IPS DF 6.9 (cell line): Measurements from ENCODE around the gene PNCK.

ENCODE experiments used
- DNase-seq: peaks from one replicate; pipeline ENCODE4 v3.0.0-alpha.2; 2013; ENCODE audit warnings: low read depth, low spot score
- H3K27ac ChIP-seq: one replicate; pipeline ENCODE4 v1.5.1; 2013; ENCODE audit warnings: low read length, control low read depth
- H3K27me3 ChIP-seq: 2 replicates; pipeline ENCODE4 v1.6.1; 2013; ENCODE audit warnings: mild to moderate bottlenecking, low read length; ENCODE audit not compliant: control insufficient read depth, insufficient read depth
- H3K36me3 ChIP-seq: 2 replicates; pipeline ENCODE4 v1.6.1; 2013; ENCODE audit warnings: low read length; ENCODE audit not compliant: control insufficient read depth, insufficient read depth
- H3K4me1 ChIP-seq: 2 replicates; pipeline ENCODE4 v1.6.1; 2013; ENCODE audit warnings: low read length; ENCODE audit not compliant: control insufficient read depth, insufficient read depth
- H3K4me3 ChIP-seq: 2 replicates; pipeline ENCODE4 v1.5.1; 2013; ENCODE audit warnings: mild to moderate bottlenecking, low read length
- H3K9me3 ChIP-seq: 2 replicates; pipeline ENCODE4 v1.6.1; 2013; ENCODE audit warnings: low read length, inconsistent platforms; ENCODE audit not compliant: control insufficient read depth, insufficient read depth
- WGBS: extraction: QIAGEN DNeasy Blood & Tissue Kit; methylation state at CpG from one replicate; pipeline ENCODE4 v1.1.7; 2013; ENCODE audit warnings: mixed read lengths, missing lambda C conversion rate; ENCODE audit not compliant: insufficient read length, insufficient coverage; 5-methylcytosine and 5-hydroxymethylcytosine counted together

PNCK gene

GRCh38 chrX:153670748-153671588, 2.6 kb downstream of the PNCK start:
- no peak for DNase-seq
- Histone ChIP-seq H3K27me3 (no peaks in the 10 kb centered on the region), H3K9me3 (no peaks in the 10 kb centered on the region), H3K4me3 (no peak overlapping the region), H3K36me3 (no peaks in the 10 kb centered on the region), H3K27ac (no peak overlapping the region), H3K4me1 (peaks cover 2% of the 10 kb centered on the region)
- no CpG with 5 or more reads among the region's 23 CpGs for WGBS

- DNase-seq: no peak
- Histone ChIP-seq H3K27ac (no peak overlapping the region), H3K9me3 (no peaks in the 10 kb centered on the region), H3K4me1 (peaks cover 2% of the 10 kb centered on the region), H3K27me3 (no peaks in the 10 kb centered on the region), H3K36me3 (no peaks in the 10 kb centered on the region), H3K4me3 (no peak overlapping the region)
- no CpG with 5 or more reads among the region's 23 CpGs for WGBS
Measured at GRCh38 chrX:153669901-153670731, 3.5 kb downstream of the PNCK start.

- WGBS: no CpG with 5 or more reads among the region's 17 CpGs
- no peak overlapping the region for H3K4me3 ChIP-seq
- no peak overlapping the region for H3K27ac ChIP-seq
- DNase-seq: no peak
- H3K4me1 ChIP-seq: peaks cover 2% of the 10 kb centered on the region
- no peaks in the 10 kb centered on the region for H3K9me3 ChIP-seq
- no peaks in the 10 kb centered on the region for H3K36me3 ChIP-seq
- H3K27me3 ChIP-seq: no peaks in the 10 kb centered on the region
Measured at GRCh38 chrX:153669174-153669890, 4.3 kb downstream of the PNCK start.

GRCh38 chrX:153668423-153669173, 5.0 kb downstream of the PNCK start:
- Histone ChIP-seq H3K36me3 (no peaks in the 10 kb centered on the region), H3K4me1 (peaks cover 2% of the 10 kb centered on the region), H3K9me3 (no peaks in the 10 kb centered on the region), H3K4me3 (no peak overlapping the region), H3K27me3 (no peaks in the 10 kb centered on the region), H3K27ac (no peak overlapping the region)
- no CpG with 5 or more reads among the region's 11 CpGs for WGBS
- no peak for DNase-seq

GRCh38 chrX:153667956-153668396, 5.6 kb downstream of the PNCK start:
- Histone ChIP-seq H3K9me3 (no peaks in the 10 kb centered on the region), H3K36me3 (no peaks in the 10 kb centered on the region), H3K4me1 (peaks cover 2% of the 10 kb centered on the region; the same call in 1 of the 2 replicates), H3K4me3 (no peak overlapping the region; the same call in 1 of the 2 replicates), H3K27me3 (no peaks in the 10 kb centered on the region), H3K27ac (no peak overlapping the region)
- no peak for DNase-seq
- no CpG with 5 or more reads among the region's 14 CpGs for WGBS

GRCh38 chrX:153667281-153667955, 6.2 kb downstream of the PNCK start:
- Histone ChIP-seq H3K27ac (no peak overlapping the region), H3K4me1 (no peaks in the 10 kb centered on the region), H3K36me3 (no peaks in the 10 kb centered on the region), H3K27me3 (no peaks in the 10 kb centered on the region), H3K4me3 (no peak overlapping the region; the same call in 1 of the 2 replicates), H3K9me3 (no peaks in the 10 kb centered on the region)
- WGBS: no CpG with 5 or more reads among the region's 11 CpGs
- no peak for DNase-seq

GRCh38 chrX:153665726-153666306, 7.8 kb downstream of the PNCK start:
- WGBS: no CpG with 5 or more reads among the region's 9 CpGs
- Histone ChIP-seq H3K4me1 (no peaks in the 10 kb centered on the region), H3K27ac (no peak overlapping the region), H3K36me3 (no peaks in the 10 kb centered on the region), H3K4me3 (no peak overlapping the region), H3K9me3 (no peaks in the 10 kb centered on the region), H3K27me3 (no peaks in the 10 kb centered on the region)
- no peak for DNase-seq

- WGBS: no CpG with 5 or more reads among the region's 31 CpGs
- no peak for DNase-seq
Measured at GRCh38 chrX:153662266-153662665, 11.3 kb downstream of the PNCK start.

GRCh38 chrX:153659268-153659667, 14.3 kb downstream of the PNCK start:
- Histone ChIP-seq H3K27me3 (no peaks in the 10 kb centered on the region), H3K4me1 (no peaks in the 10 kb centered on the region), H3K4me3 (no peak overlapping the region), H3K9me3 (no peaks in the 10 kb centered on the region), H3K27ac (no peak overlapping the region), H3K36me3 (no peaks in the 10 kb centered on the region)
- no CpG with 5 or more reads among the region's 3 CpGs for WGBS
- DNase-seq: no peak

More at GRCh38 chrX:153662266-153662665, 11.3 kb downstream of the PNCK start:
- H3K4me1 ChIP-seq: no peaks in the 10 kb centered on the region
- no peaks in the 10 kb centered on the region for H3K36me3 ChIP-seq
- no peaks in the 10 kb centered on the region for H3K27me3 ChIP-seq
- H3K9me3 ChIP-seq: no peaks in the 10 kb centered on the region
- H3K4me3 ChIP-seq: no peak overlapping the region; the same call in 1 of the 2 replicates
- H3K27ac ChIP-seq: no peak overlapping the region
